Tibial nerve (tissue), 4 donors: Measurements from ENCODE around the gene RNF113B. TPM values are rescaled to one million over a fixed set of nuclear protein-coding genes. Genes with fewer than 3 reads are reported as not detected.

Experiments
- DNase-seq, 2 donors: peaks; one replicate each; pipeline ENCODE4 v3.0.0-alpha.2; 2019; ENCODE audit warnings: low spot score in 2 of 2
- H3K27ac ChIP-seq, 4 donors: fragments of 200-600 bp; sonication (generic) in 3 of 4; one replicate each; pipeline ENCODE4 v1.5.1; 2017 to 2019; ENCODE audit warnings: mild to moderate bottlenecking in 1 of 4
- H3K27me3 ChIP-seq, 2 donors: fragments of 200-600 bp; sonication (generic) in 1 of 2; one replicate each; pipeline versions ENCODE4 v1.5.1 to v1.6.0; 2017 to 2019
- H3K36me3 ChIP-seq, 3 donors: fragments of 200-600 bp; sonication (generic); one replicate each; pipeline ENCODE4 v1.5.1; 2018 to 2019
- H3K4me1 ChIP-seq, 4 donors: fragments of 200-600 bp; sonication (generic) in 3 of 4; one replicate each; pipeline ENCODE4 v1.5.1; 2017 to 2019
- H3K4me3 ChIP-seq, 4 donors: fragments of 200-600 bp; sonication (generic) in 3 of 4; one replicate each; pipeline ENCODE4 v1.5.1; 2017 to 2019; ENCODE audit warnings: mild to moderate bottlenecking in 1 of 4, moderate library complexity in 1 of 4
- H3K9me3 ChIP-seq, 4 donors: fragments of 200-600 bp; sonication (generic) in 3 of 4; one replicate each; pipeline ENCODE4 v1.5.1; 2017 to 2019
- EP300 ChIP-seq, 2 donors: sonication (generic); formaldehyde crosslinking; IDR thresholded peaks; one replicate each; pipeline ENCODE4 v1.6.1; 2017; ENCODE audit warnings: antibody characterized with exemption in 2 of 2, mild to moderate bottlenecking in 1 of 2
- POLR2A ChIP-seq, 2 donors: fragments of 450-650 bp; IDR thresholded peaks; one replicate each; pipeline ENCODE4 v1.6.1; 2017; ENCODE audit warnings: antibody characterized with exemption in 2 of 2, mild to moderate bottlenecking in 2 of 2, moderate library complexity in 2 of 2
- WGBS, 2 donors: methylation state at CpG; one replicate each; pipeline ENCODE4 v1.1.5; 2018; 5-methylcytosine and 5-hydroxymethylcytosine counted together
- total RNA-seq, 4 donors: library from RNA; depleted of rRNA; stranded (reverse); fragments of >200 nt; gene quantifications; one replicate each; pipeline ENCODE4 v1.1.0, GENCODE V29; 2016
- TF ChIP-seq, protein P1 (sequence below), 5 experiments: fragments of 200-600 bp in 3 of 5; fragments of 450-650 bp in 2 of 5; sonication (generic) in 3 of 5; IDR thresholded peaks; one replicate each; pipeline ENCODE4 v1.5.1; 2016 to 2019; ENCODE audit warnings: antibody characterized with exemption in 5 of 5, mild to moderate bottlenecking in 3 of 5, moderate library complexity in 2 of 5

RNF113B gene
- total RNA-seq, 4 donors from 2014 or later = not detected

GRCh38 chr13:98192008-98192407, 14.9 kb upstream of the RNF113B start:
- Histone ChIP-seq H3K4me1 (peaks cover 0 to 10% (median 2%) of the 10 kb centered on the region in 4 donors), H3K4me3 (no peak overlapping the region), H3K27me3 (no peaks in the 10 kb centered on the region), H3K9me3 (no peaks in the 10 kb centered on the region), H3K36me3 (no peaks in the 10 kb centered on the region), H3K27ac (no peak overlapping the region)
- TF ChIP-seq, protein P1, sequence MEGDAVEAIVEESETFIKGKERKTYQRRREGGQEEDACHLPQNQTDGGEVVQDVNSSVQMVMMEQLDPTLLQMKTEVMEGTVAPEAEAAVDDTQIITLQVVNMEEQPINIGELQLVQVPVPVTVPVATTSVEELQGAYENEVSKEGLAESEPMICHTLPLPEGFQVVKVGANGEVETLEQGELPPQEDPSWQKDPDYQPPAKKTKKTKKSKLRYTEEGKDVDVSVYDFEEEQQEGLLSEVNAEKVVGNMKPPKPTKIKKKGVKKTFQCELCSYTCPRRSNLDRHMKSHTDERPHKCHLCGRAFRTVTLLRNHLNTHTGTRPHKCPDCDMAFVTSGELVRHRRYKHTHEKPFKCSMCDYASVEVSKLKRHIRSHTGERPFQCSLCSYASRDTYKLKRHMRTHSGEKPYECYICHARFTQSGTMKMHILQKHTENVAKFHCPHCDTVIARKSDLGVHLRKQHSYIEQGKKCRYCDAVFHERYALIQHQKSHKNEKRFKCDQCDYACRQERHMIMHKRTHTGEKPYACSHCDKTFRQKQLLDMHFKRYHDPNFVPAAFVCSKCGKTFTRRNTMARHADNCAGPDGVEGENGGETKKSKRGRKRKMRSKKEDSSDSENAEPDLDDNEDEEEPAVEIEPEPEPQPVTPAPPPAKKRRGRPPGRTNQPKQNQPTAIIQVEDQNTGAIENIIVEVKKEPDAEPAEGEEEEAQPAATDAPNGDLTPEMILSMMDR (IDR thresholded peaks at IDR 0.05) = no peak
- TF ChIP-seq EP300 (IDR thresholded peaks at IDR 0.05) = no peak
- TF ChIP-seq POLR2A (IDR thresholded peaks at IDR 0.05) = no peak
- no peak for DNase-seq
- 42 to 81% methylated on average over 2 of the region's 2 CpGs for WGBS, 2 donors

- no peak overlapping the region for H3K27ac ChIP-seq
- TF ChIP-seq, protein P1 (IDR thresholded peaks at IDR 0.05) = no peak
- TF ChIP-seq EP300 (IDR thresholded peaks at IDR 0.05) (no peak), POLR2A (IDR thresholded peaks at IDR 0.05) (no peak)
- 85 to 86% methylated on average over 11 of the region's 11 CpGs for WGBS, 2 donors
- H3K36me3 ChIP-seq = no peaks in the 10 kb centered on the region
- DNase-seq = no peak
- H3K4me1 ChIP-seq = peaks cover 0 to 10% (median 2%) of the 10 kb centered on the region in 4 donors
- H3K4me3 ChIP-seq = no peak overlapping the region
- no peaks in the 10 kb centered on the region for H3K9me3 ChIP-seq
- no peaks in the 10 kb centered on the region for H3K27me3 ChIP-seq
Observed at GRCh38 chr13:98190889-98191444, 13.9 kb upstream of the RNF113B start.

DNA sequence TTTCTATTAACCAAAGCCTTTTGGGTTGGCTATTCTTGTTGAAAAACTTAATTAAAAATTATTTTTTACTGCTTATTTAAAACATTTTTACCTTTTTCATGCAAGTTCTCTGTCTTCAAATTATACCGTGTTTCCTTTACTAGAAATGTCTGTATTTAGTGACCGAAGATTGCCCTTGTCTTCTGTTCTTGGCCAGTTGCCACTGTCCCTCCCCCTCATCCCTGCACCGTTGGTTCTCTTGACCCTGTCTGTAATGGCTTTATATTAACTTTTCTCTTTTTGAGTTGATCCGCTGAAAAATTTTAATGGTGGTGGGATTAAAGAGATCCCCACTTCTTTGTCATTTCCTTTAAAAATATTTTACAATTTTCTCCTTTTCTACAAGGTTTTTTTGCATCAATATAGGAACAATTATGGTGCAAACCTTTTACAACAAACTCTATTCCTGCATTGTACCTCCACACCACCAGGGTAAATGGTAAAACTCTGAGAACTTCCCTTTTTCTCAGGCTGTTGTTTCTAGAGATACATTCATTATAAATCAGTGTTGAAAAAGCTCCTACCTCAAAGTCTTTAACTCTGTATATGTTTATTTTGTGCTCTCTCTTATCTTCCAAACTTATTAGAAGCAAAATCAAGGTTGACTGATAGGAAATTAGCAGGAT, 12.9 kb upstream of the RNF113B start:
- 14 to 22% methylated on average over 4 of the region's 4 CpGs for WGBS, 2 donors
- Histone ChIP-seq H3K4me3 (no peak overlapping the region), H3K27ac (no peak overlapping the region), H3K4me1 (peaks cover 0 to 10% (median 2%) of the 10 kb centered on the region in 4 donors), H3K36me3 (no peaks in the 10 kb centered on the region), H3K27me3 (no peaks in the 10 kb centered on the region), H3K9me3 (no peaks in the 10 kb centered on the region)
- no peak for TF ChIP-seq POLR2A (IDR thresholded peaks at IDR 0.05)
- TF ChIP-seq, protein P1 (IDR thresholded peaks at IDR 0.05) = no peak
- TF ChIP-seq EP300 (IDR thresholded peaks at IDR 0.05) = no peak
- no peak for DNase-seq

DNA sequence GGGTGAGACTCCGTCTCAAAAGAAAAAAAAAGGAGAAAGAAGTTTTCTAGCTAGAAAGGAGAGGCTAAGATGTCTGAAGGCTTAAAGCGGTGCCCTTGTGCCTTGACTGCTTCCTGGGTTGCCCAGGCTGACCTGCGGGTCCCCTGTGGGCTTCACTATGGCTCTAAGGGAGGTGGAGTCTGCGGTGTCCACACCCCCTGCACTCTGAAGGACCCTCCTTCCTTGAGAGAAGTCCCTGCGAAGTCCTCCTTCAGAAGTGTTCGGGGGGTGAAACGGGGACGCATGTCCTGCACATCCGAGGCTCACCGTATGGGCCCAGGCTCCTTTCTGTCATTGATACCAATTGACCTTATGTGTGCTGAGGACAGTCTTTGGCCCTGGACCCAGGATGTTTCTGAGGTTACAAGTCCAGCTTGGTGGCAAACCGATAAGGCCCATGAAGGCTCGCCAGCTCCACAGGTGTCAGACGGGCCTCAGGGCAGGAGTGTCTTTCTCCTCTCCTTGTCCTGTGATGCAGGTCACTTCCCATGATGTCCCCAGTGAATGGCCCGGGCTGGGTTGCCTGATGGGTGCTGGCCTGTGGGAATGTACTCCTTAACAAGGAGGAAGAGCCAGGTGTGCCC, 11.6 kb upstream of the RNF113B start:
- no peak for DNase-seq
- Histone ChIP-seq H3K27me3 (no peaks in the 10 kb centered on the region), H3K4me3 (no peak overlapping the region), H3K9me3 (no peaks in the 10 kb centered on the region), H3K36me3 (no peaks in the 10 kb centered on the region), H3K27ac (no peak overlapping the region), H3K4me1 (peaks cover 0 to 10% (median 2%) of the 10 kb centered on the region in 4 donors)
- WGBS, 2 donors = 90 to 92% methylated on average over 12 to 14 of the region's 14 CpGs
- TF ChIP-seq, protein P1 (IDR thresholded peaks at IDR 0.05) = no peak

GRCh38 chr13:98187965-98188261, 10.8 kb upstream of the RNF113B start:
- no peak for TF ChIP-seq EP300 (IDR thresholded peaks at IDR 0.05)
- TF ChIP-seq POLR2A (IDR thresholded peaks at IDR 0.05) = no peak
- TF ChIP-seq, protein P1 (IDR thresholded peaks at IDR 0.05) = no peak
- no peak overlapping the region for H3K27ac ChIP-seq
- peaks cover 0 to 10% (median 2%) of the 10 kb centered on the region in 4 donors for H3K4me1 ChIP-seq
- H3K36me3 ChIP-seq = no peaks in the 10 kb centered on the region
- DNase-seq = no peak
- H3K9me3 ChIP-seq = no peaks in the 10 kb centered on the region
- H3K4me3 ChIP-seq = no peak overlapping the region
- H3K27me3 ChIP-seq = no peaks in the 10 kb centered on the region
- 86% methylated on average over 7 of the region's 7 CpGs for WGBS, 2 donors
